ENCODE data around the gene ST8SIA1.

ST8SIA1 gene

GRCh38 chr12:22284871-22285270 is 49.6 kb downstream of the ST8SIA1 start:
- DNase-seq (ENCODE audit: low read depth in 1 of 2, low spot score in 1 of 2): no peak

DNA sequence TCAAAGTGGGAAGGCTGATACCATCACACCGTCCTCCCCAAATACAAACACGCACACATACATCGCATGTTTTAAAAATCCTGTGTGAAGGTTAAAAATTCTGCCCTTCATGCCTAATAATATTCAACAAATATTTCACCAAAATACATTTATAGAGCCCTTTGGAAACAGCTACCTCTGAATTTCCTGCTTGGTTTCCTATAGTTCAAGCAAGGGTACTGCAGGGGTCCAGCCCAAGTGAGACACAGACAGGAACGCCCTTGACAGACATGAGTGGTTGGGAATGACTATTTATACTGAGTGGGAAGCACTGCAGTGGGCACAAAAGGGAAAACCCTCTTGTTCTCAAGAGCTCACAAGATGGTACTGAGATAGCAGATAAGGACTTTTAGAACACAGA is 51.0 kb downstream of the ST8SIA1 start:
- DNase-seq (ENCODE audit: low read depth in 1 of 2, low spot score in 1 of 2): no peak

- no peak for DNase-seq (ENCODE audit: low read depth in 1 of 2, low spot score in 1 of 2)
Observed at GRCh38 chr12:22283006-22283506, 51.5 kb downstream of the ST8SIA1 start.

- no peak for DNase-seq (ENCODE audit: low read depth in 1 of 2, low spot score in 1 of 2)
Observed at GRCh38 chr12:22282283-22282682, 52.2 kb downstream of the ST8SIA1 start.

DNA sequence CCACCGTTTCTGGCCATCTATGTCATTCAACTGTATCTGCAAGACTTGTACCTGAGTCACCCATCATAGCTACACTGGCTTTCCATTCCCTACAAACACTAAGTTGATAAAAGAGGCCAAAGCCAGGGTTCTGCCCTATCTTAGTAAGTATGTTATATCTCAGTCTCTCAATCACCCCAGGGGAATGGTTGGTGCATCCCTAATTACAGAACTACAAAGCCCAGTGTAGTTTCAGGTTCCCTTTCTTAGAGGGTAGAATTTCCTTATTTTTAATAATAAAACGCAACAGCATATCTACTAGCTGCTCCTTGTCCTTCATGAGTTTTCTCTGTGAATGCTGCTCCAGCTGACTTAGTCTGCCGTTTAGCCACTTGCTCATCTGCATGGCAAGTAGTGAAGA is 57.6 kb downstream of the ST8SIA1 start:
- DNase-seq (ENCODE audit: low read depth in 1 of 2, low spot score in 1 of 2): no peak

GRCh38 chr12:22276313-22276712 is 58.2 kb downstream of the ST8SIA1 start:
- no peak for DNase-seq (ENCODE audit: low read depth in 1 of 2, low spot score in 1 of 2)

GRCh38 chr12:22275843-22276242 is 58.7 kb downstream of the ST8SIA1 start:
- no peak for DNase-seq (ENCODE audit: low read depth in 1 of 2, low spot score in 1 of 2)

DNA sequence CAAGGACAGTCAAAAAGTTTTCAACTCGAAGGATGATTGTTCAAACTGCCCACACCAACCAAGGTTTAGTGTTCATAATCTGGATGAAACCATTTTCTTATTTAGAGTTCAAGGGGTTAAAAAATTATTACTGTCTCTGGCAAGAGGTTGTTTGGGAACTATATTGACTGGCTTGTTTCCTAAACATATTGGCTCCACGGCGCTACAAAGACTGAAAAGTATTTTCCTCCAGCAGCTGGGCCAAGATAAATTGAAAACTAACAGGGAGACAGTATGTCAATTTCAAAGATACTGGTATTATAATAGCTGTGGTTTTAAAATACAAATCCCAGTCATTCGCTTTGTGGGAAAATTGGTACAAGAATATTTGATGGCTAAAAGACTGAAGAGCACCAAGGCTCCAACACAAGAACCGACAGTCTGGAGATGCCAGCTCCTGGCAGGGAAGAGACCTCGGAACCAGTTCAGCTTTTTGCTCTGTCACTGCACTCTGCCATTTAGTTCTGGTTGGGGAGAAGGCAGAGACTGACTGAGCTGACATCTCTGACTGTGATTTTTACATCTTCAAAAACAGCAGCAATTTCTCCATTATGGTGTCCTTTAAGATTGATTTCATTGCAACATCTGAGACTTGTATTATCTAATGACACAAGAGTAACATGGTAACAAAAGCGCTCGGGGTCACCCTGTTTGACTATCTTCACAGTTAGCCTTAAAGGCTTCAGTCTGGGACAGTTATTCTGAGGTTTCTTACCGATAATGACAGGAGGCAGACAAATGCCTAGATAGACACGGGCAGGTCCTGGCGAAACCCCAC is 62.0 kb downstream of the ST8SIA1 start:
- no peak for DNase-seq (ENCODE audit: low read depth in 1 of 2, low spot score in 1 of 2)

DNA sequence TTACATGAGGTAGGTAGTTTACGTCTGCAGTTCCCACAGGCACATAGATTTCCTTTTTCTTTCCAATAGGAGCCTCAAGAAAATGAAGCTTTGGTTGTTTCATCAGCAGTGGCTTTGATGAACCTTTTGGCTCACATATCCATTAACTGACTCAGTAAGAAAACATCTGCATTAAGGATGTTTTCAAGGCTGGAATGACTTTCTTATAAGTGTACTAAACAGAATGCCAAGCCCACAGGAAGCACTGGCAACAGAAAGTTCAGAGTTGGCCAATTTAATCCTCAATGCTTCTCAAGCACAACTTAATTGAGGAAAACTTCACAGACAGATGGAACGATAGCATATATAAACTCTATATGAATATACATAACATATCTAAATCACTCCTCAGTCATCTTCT is 63.5 kb downstream of the ST8SIA1 start:
- DNase-seq (ENCODE audit: low read depth in 1 of 2, low spot score in 1 of 2): no peak

DNA sequence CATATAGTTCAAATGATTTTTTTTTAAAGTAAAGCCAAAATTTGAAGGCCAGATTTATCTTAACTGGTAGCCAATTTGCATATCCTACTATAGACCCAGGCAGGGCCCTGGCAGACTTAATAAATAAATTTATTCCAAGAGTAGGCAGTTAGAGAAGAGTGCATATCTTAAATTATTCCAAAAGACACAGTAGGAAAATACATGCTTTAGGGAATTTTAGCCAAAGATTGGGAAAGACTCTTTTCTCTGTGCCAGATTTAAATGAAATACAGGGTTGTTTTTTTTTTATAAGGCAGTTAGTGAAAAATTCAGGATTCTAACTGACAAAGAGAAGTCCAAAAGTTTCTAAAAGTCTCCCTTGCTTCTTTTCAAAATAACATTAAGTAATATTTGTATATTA is 65.5 kb downstream of the ST8SIA1 start:
- DNase-seq (ENCODE audit: low read depth in 1 of 2, low spot score in 1 of 2): no peak

GRCh38 chr12:22268406-22268805 is 66.1 kb downstream of the ST8SIA1 start:
- no peak for DNase-seq (ENCODE audit: low read depth in 1 of 2, low spot score in 1 of 2)

DNA sequence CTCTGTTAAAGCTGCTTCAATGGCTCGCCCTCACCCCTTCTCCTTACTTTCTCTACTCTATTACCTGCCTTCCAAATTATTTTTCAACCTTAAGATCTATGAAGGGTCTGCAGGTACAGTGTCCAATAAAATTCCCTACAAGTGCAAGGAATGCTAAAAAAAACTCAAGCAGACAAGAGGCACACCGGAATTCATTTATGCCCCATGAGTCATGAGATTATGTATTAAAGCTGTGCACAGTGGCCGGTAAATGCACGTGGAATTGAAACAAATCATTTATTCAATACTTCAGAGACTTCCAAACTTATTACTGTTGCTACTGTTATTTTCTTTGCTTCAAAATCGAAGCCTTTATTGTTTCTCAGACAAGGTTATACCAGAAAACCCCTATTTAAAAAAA is 68.4 kb downstream of the ST8SIA1 start:
- DNase-seq (ENCODE audit: low read depth in 1 of 2, low spot score in 1 of 2): no peak

DNA sequence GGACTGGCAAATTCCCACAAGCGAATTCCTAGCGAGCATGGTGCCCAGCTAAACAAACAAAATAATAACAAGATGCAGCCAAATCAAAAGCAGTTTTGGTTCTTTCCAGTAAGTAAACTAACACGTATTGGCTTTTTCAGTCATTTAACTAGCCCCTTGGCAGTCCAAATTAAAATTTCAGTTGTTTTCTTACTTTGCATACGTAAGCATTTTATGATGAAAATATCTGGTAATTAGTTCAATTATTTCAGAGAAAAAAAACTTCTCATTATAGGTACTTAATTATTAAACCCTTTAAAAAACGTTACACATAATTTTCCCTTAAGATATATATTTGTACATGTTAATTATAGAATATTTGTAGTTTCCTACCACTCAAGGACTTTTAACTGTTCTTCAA is 70.1 kb downstream of the ST8SIA1 start:
- DNase-seq (ENCODE audit: low read depth in 1 of 2, low spot score in 1 of 2): no peak

DNA sequence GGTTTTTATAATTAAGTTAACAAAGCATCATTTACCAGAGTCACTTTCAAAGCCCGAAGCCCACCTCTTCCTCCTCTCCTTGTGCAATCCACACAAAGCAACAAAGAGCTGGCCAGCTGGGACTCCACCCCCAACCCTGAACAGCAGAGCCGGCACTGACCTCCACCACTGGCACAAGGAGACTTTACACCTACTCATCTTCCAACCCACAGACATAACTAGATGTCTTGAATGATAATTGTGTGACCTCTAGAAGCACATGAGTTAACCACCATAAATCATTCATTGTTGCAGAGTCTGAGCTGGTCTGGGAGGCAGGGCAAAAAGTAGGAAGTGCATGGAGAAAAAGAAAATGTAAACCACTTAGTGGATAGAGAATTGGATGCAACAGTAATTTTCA is 72.2 kb downstream of the ST8SIA1 start:
- DNase-seq (ENCODE audit: low read depth in 1 of 2, low spot score in 1 of 2): no peak

DNA sequence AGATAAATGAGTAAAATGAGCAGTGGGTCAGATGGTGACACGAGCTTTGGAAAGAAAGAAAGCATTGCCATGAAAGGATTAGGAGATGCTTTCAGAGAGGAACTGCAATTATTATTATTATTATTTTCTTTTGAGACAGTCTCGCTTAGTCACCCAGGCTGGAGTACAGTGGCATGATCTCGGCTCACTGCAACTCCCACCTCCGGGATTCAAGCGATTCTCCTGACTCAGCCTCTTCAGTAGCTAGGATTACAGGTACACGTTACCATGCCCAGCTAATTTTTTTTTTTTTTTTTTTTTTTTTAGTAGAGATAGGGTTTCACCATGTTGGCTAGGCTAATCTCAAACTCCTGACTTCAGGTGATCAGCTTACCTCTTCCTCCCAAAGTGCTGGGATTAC is 77.4 kb downstream of the ST8SIA1 start:
- DNase-seq (ENCODE audit: low read depth in 1 of 2, low spot score in 1 of 2): no peak

- DNase-seq (ENCODE audit: low read depth in 1 of 2, low spot score in 1 of 2): no peak
Observed at GRCh38 chr12:22256605-22257004, 77.9 kb downstream of the ST8SIA1 start.

- DNase-seq (ENCODE audit: low read depth in 1 of 2, low spot score in 1 of 2): no peak
Observed at GRCh38 chr12:22256041-22256441, 78.5 kb downstream of the ST8SIA1 start.

DNA sequence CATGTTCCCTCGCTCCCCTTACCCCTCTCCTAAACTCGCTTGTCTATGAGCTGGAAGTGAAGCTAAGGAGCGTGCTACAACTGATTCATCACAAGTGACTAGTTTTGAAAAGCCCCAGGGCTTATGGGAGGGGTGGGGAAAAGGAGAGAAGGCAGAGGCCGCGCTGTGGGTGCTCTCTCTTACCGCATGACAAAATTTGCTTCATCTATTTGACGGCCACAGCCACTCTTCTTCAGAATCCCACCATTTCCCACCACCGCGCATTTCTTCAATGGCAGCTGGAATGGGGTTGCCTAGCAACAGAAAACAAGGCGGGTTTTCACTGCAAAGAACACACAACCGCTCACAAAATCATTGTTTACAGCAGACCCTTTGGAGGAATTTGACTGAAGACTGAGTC is 79.4 kb downstream of the ST8SIA1 start:
- no peak for DNase-seq (ENCODE audit: low read depth in 1 of 2, low spot score in 1 of 2)

- DNase-seq (ENCODE audit: low read depth in 1 of 2, low spot score in 1 of 2): no peak
Observed at GRCh38 chr12:22254478-22254877, 80.0 kb downstream of the ST8SIA1 start.

- no peak for DNase-seq (ENCODE audit: low read depth in 1 of 2, low spot score in 1 of 2)
Observed at GRCh38 chr12:22252057-22252456, 82.5 kb downstream of the ST8SIA1 start.

DNA sequence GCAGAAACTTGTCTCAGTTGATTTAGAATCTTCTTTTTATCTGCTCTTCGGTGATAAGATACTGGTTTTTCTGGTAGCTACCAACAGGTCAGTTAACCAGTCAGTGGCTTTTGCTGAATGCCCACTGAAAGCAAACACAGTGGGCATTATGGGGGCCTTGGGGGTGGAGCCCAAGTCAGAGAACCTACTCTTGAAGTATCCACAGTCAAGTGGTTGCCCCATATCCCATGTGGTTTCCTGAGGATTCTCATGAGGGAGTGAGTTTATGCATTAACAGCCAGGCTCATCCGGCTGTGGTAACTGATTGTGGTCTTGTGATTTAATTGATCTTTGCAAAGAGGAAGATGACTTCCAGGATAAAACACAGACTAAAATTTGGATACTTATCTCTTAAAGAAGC is 83.7 kb downstream of the ST8SIA1 start:
- DNase-seq (ENCODE audit: low read depth in 1 of 2, low spot score in 1 of 2): no peak

DNA sequence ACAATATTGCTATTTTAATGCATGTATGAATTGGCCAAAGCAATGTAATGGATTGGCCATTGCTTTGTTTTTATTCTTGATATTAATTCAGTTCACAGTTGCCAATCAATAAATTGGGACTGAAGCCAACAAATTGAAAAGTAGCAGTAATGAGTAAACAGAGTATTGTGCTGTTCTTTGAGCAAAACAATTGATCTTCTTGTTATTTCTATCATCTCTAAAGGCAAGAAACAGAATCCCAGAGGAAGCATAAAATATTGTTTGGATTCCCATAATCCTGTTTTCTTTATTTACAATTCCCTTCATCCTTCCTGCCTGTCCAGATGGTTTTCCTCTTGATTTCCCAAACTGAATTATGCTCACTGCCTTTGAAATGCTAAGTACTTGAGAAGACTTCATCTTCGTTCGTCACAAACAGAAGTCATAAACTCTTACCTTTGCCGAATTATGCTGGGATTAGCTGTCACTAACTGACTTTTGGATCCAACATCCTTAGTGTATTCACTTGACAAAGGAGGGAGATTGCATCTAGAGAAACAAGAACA is 85.9 kb downstream of the ST8SIA1 start:
- DNase-seq (ENCODE audit: low read depth in 1 of 2, low spot score in 1 of 2): no peak

DNA sequence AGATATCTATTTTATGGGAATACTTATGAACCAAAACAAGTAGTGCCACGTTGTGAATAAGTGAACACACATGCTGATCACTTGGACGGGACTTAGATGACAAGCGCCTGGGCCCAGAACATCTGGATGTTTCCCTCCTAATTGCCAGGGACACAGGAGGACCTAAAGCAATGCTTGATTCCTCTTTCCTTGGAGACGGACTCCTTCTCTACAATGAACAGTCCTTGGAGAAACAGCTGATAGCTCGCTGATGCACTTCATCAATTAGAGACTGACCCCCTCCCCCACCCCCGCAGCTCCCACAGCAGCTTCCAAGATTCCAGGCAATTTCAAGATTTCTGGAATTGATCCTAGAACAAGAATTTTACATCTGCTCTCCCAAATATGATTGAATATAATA is 86.4 kb downstream of the ST8SIA1 start:
- no peak for DNase-seq (ENCODE audit: low read depth in 1 of 2, low spot score in 1 of 2)
